Endodermal cell (in vitro differentiated cells): ENCODE measurements around the gene GABPB2. TPM values are rescaled to one million over a fixed set of nuclear protein-coding genes. Genes with fewer than 3 reads are reported as not detected.

Experiments
- DNase-seq: peaks from one replicate; pipeline ENCODE4 v3.0.0-alpha.2; 2017
- H3K27ac ChIP-seq: 2 replicates; pipeline ENCODE4 v1.5.1; 2013; ENCODE audit warnings: mild to moderate bottlenecking, low read depth, low read length, moderate library complexity
- H3K27me3 ChIP-seq: 2 replicates; pipeline ENCODE4 v1.6.1; 2013; ENCODE audit warnings: mild to moderate bottlenecking, low read length, moderate library complexity; ENCODE audit not compliant: insufficient read depth, control insufficient read depth, poor library complexity, severe bottlenecking
- H3K36me3 ChIP-seq: 2 replicates; pipeline ENCODE4 v1.7.0; 2013; ENCODE audit warnings: mild to moderate bottlenecking, low read length, moderate library complexity; ENCODE audit not compliant: control insufficient read depth, insufficient read depth
- H3K4me1 ChIP-seq: one replicate; pipeline ENCODE4 v1.7.0; 2013; ENCODE audit warnings: low read length; ENCODE audit not compliant: control insufficient read depth, insufficient read depth
- H3K4me3 ChIP-seq: 2 replicates; pipeline ENCODE4 v1.5.1; 2013; ENCODE audit warnings: mild to moderate bottlenecking, low read length, moderate library complexity
- H3K9ac ChIP-seq: 2 replicates; pipeline ENCODE4 v1.6.1; 2013; ENCODE audit warnings: mild to moderate bottlenecking, low read length, moderate library complexity; ENCODE audit not compliant: poor library complexity, severe bottlenecking; ENCODE audit errors: extremely low read depth
- H3K9me3 ChIP-seq: 2 replicates; pipeline ENCODE4 v1.6.1; 2013; ENCODE audit warnings: mild to moderate bottlenecking, low read length, moderate library complexity; ENCODE audit not compliant: control insufficient read depth
- H3K27ac Mint-ChIP-seq: 2 replicates; pipeline ENCODE4 v1.8.0; 2020; ENCODE audit warnings: mixed read lengths
- H3K27me3 Mint-ChIP-seq: 2 replicates; pipeline ENCODE4 v1.8.0; 2021; ENCODE audit warnings: mild to moderate bottlenecking, mixed read lengths; ENCODE audit not compliant: insufficient read depth
- H3K36me3 Mint-ChIP-seq: 2 replicates; pipeline ENCODE4 v1.8.0; 2020; ENCODE audit warnings: low read depth, mixed read lengths
- H3K4me1 Mint-ChIP-seq: 2 replicates; pipeline ENCODE4 v1.8.0; 2020; ENCODE audit warnings: mixed read lengths
- H3K4me3 Mint-ChIP-seq: 2 replicates; pipeline ENCODE4 v1.8.0; 2020; ENCODE audit warnings: mild to moderate bottlenecking, moderate library complexity, mixed read lengths
- H3K9me3 Mint-ChIP-seq: 2 replicates; pipeline ENCODE4 v1.8.0; 2020; ENCODE audit warnings: mild to moderate bottlenecking, mixed read lengths
- CTCF ChIP-seq: fragments of 200-600 bp; sonication (generic); conservative IDR thresholded peaks from 2 replicates; pipeline ENCODE4 v1.5.0; 2021; ENCODE audit warnings: antibody characterized with exemption, mild to moderate bottlenecking
- WGBS, 2 experiments: methylation state at CpG; one replicate each; pipeline versions ENCODE4 v1.1.5 to v1.1.7; 2013; ENCODE audit warnings: missing lambda C conversion rate in 2 of 2, mixed read lengths in 1 of 2; ENCODE audit not compliant: insufficient coverage in 1 of 2, insufficient read length in 1 of 2; 5-methylcytosine and 5-hydroxymethylcytosine counted together
- total RNA-seq, 2 donors: library from RNA; stranded (reverse); fragmentation: NEBNext Ultra II Directional in 1 of 2; extraction: Animal tissue kit (Norgen Biotek cat#: 25700) in 1 of 2; gene quantifications; 2 replicates in 1 of 2; 3 replicates in 1 of 2; pipeline ENCODE4 v1.2.1, GENCODE V29; 2021

GABPB2 gene
- total RNA-seq, 2 donors from 2014 or later, result 7.5 to 7.7 TPM

- H3K4me1 Mint-ChIP-seq, result peaks cover 4% of the 10 kb centered on the region
- peaks cover 26% of the 10 kb centered on the region for H3K36me3 Mint-ChIP-seq
- no peak for TF ChIP-seq CTCF
- Histone ChIP-seq H3K36me3 (peaks cover 7% of the 10 kb centered on the region), H3K27ac (no peak within 1 kb of the TSS), H3K27me3 (no peaks in the 10 kb centered on the region), H3K9me3 (no peaks in the 10 kb centered on the region), H3K4me1 (no peaks in the 10 kb centered on the region), H3K4me3 (no peak within 1 kb of the TSS), H3K9ac (no peak within 1 kb of the TSS)
- WGBS, 2 experiments, result 0% methylated on average over 1 of the region's 2 CpGs; no CpG with 5 or more reads in 1 of the 2 experiments
- no peak within 1 kb of the TSS for H3K4me3 Mint-ChIP-seq
- DNase-seq, result no peak
- H3K27me3 Mint-ChIP-seq, result no peaks in the 10 kb centered on the region
- no peaks in the 10 kb centered on the region for H3K9me3 Mint-ChIP-seq
- H3K27ac Mint-ChIP-seq, result no peak within 1 kb of the TSS
These were observed 34.2 kb upstream of the GABPB2 start, which contains the start of gene BNIPL for GRCh38 chr1:151036356-151036755. BNIPL (plus strand) TSS chr1:151036586; CDS start chr1:151036726, 140 bp downstream.

GRCh38 chr1:151037032-151037431 is 33.5 kb upstream of the GABPB2 start:
- no peaks in the 10 kb centered on the region for H3K4me1 ChIP-seq
- Mint-ChIP-seq H3K27ac (no peak overlapping the region), H3K36me3 (peaks cover 23% of the 10 kb centered on the region), H3K27me3 (no peaks in the 10 kb centered on the region), H3K4me3 (no peak overlapping the region), H3K4me1 (peaks cover 4% of the 10 kb centered on the region), H3K9me3 (no peaks in the 10 kb centered on the region)
- no peak overlapping the region for H3K27ac ChIP-seq
- peaks cover 7% of the 10 kb centered on the region for H3K36me3 ChIP-seq
- 92 to 96% methylated on average over 3 to 6 of the region's 6 CpGs for WGBS, 2 experiments
- no peak overlapping the region for H3K4me3 ChIP-seq
- no peaks in the 10 kb centered on the region for H3K27me3 ChIP-seq
- H3K9me3 ChIP-seq, result no peaks in the 10 kb centered on the region
- TF ChIP-seq CTCF, result no peak
- no peak for DNase-seq
- no peak overlapping the region for H3K9ac ChIP-seq

DNA sequence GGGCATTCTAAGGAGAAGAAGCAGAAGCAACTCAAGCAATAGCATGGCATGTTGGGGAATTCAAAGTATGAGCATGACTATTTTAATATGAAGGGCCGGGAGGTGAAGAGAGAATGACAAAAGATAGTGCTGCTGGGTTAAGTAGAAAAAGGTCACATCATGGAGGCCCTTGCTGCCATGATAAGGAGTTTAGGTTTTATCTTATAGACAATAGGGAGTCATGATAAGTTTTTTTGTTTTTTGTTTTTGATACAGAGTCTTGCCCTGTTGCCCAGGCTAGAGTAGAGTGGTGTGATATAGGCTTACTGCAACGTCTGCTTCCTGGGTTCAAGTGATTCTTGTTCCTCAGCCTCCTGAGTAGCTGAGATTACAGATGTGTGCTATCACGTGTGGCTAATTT is 31.0 kb upstream of the GABPB2 start:
- H3K9me3 ChIP-seq, result no peaks in the 10 kb centered on the region
- no peak for TF ChIP-seq CTCF
- no peak overlapping the region for H3K4me3 ChIP-seq
- WGBS, 2 experiments, result 82 to 92% methylated on average over 1 to 3 of the region's 3 CpGs
- Mint-ChIP-seq H3K4me1 (peaks cover 4% of the 10 kb centered on the region), H3K27me3 (no peaks in the 10 kb centered on the region), H3K4me3 (no peak overlapping the region), H3K27ac (no peak overlapping the region), H3K9me3 (no peaks in the 10 kb centered on the region), H3K36me3 (peaks cover 8% of the 10 kb centered on the region)
- H3K9ac ChIP-seq, result no peak overlapping the region
- no peaks in the 10 kb centered on the region for H3K36me3 ChIP-seq
- H3K4me1 ChIP-seq, result no peaks in the 10 kb centered on the region
- H3K27me3 ChIP-seq, result no peaks in the 10 kb centered on the region
- DNase-seq, result no peak
- no peak overlapping the region for H3K27ac ChIP-seq
